CD8-positive, alpha-beta memory T cell (primary cell): Measurements from ENCODE around the gene DNAH6. TPM values are rescaled to one million over a fixed set of nuclear protein-coding genes. Genes with fewer than 3 reads are reported as not detected.
A peak's percentile ranks its signal among the peaks of the same experiment; 100 is the strongest.

Experiments used
- CTCF ChIA-PET: fragments of 350-600 bp; sonication (Branson Sonifier 250); formaldehyde crosslinking; loops from one replicate; lab custom pipeline; 2021; ENCODE audit warnings: antibody characterized with exemption; lab: Charles Lee
- POLR2A ChIA-PET: fragments of 350-600 bp; sonication (Branson Sonifier 250); formaldehyde crosslinking; loops from one replicate; lab custom pipeline; 2021; ENCODE audit warnings: antibody characterized with exemption; lab: Charles Lee
- DNase-seq, 5 donors: peaks; one replicate each; pipeline versions ENCODE4 v3.0.0 to v3.0.0-alpha.2; 2020 to 2022; ENCODE audit warnings: mixed read lengths in 1 of 5
- H3K27ac ChIP-seq: one replicate; pipeline ENCODE4 v1.7.0; 2013; ENCODE audit warnings: low read depth, mild to moderate bottlenecking, low read length, moderate library complexity
- H3K27me3 ChIP-seq: 2 replicates; pipeline ENCODE4 v1.7.0; 2013; ENCODE audit warnings: low read length, mild to moderate bottlenecking; ENCODE audit not compliant: insufficient read depth, poor library complexity, severe bottlenecking
- H3K36me3 ChIP-seq: 2 replicates; pipeline ENCODE4 v1.7.0; 2013; ENCODE audit warnings: mild to moderate bottlenecking, low read length, moderate library complexity; ENCODE audit not compliant: insufficient read depth
- H3K4me1 ChIP-seq: 2 replicates; pipeline ENCODE4 v1.7.0; 2013; ENCODE audit warnings: mild to moderate bottlenecking, low read length, moderate library complexity; ENCODE audit not compliant: insufficient read depth
- H3K4me3 ChIP-seq: 2 replicates; pipeline ENCODE4 v1.7.0; 2013; ENCODE audit warnings: mild to moderate bottlenecking, low read length
- H3K9me3 ChIP-seq: 2 replicates; pipeline ENCODE4 v1.7.0; 2013; ENCODE audit warnings: mild to moderate bottlenecking, low read length
- H3K27ac Mint-ChIP-seq, 8 donors: one replicate each; pipeline ENCODE4 v1.8.0; 2020 to 2021; ENCODE audit warnings: mixed read lengths in 8 of 8, mild to moderate bottlenecking in 6 of 8, inconsistent platforms in 3 of 8, moderate library complexity in 3 of 8
- H3K27me3 Mint-ChIP-seq, 2 donors: one replicate each; pipeline ENCODE4 v1.8.0; 2020 to 2021; ENCODE audit warnings: mixed read lengths in 2 of 2, mild to moderate bottlenecking in 1 of 2, moderate library complexity in 1 of 2
- H3K36me3 Mint-ChIP-seq, 3 donors: one replicate each; pipeline ENCODE4 v1.8.0; 2020 to 2021; ENCODE audit warnings: mixed read lengths in 3 of 3, inconsistent platforms in 1 of 3, mild to moderate bottlenecking in 1 of 3
- H3K4me1 Mint-ChIP-seq, 3 donors: one replicate each; pipeline ENCODE4 v1.8.0; 2020 to 2021; ENCODE audit warnings: mixed read lengths in 3 of 3, inconsistent platforms in 1 of 3, mild to moderate bottlenecking in 1 of 3
- H3K4me3 Mint-ChIP-seq, 7 donors: one replicate each; pipeline ENCODE4 v1.8.0; 2020 to 2021; ENCODE audit warnings: mixed read lengths in 7 of 7, mild to moderate bottlenecking in 6 of 7, moderate library complexity in 4 of 7, inconsistent platforms in 2 of 7
- H3K9me3 Mint-ChIP-seq, 5 donors: one replicate each; pipeline ENCODE4 v1.8.0; 2020 to 2022; ENCODE audit warnings: mixed read lengths in 5 of 5, mild to moderate bottlenecking in 3 of 5, moderate library complexity in 2 of 5, inconsistent platforms in 1 of 5
- polyA plus RNA-seq: library from polyadenylated mRNA; unstranded; fragments of 300-500 nt; fragmentation: Illumina TruSeq; gene quantifications from one replicate; pipeline ENCODE4 v1.2.3, GENCODE V29; 2021
- total RNA-seq, 2 experiments: library from RNA; stranded (reverse); gene quantifications; one replicate each; pipeline ENCODE4 v1.2.3, GENCODE V29; 2021

DNAH6 gene
- total and polyA plus RNA-seq, 3 experiments from 2014 or later: 0.24 to 0.51 (median 0.39) TPM

GRCh38 chr2:84779781-84780180, 263.5 kb downstream of the DNAH6 start:
- Histone ChIP-seq H3K27ac (no peak overlapping the region), H3K9me3 (peaks cover 5% of the 10 kb centered on the region), H3K4me1 (peaks cover 67% of the 10 kb centered on the region), H3K4me3 (no peak overlapping the region), H3K36me3 (no peaks in the 10 kb centered on the region), H3K27me3 (no peaks in the 10 kb centered on the region)
- H3K9me3 Mint-ChIP-seq: peaks cover 11 to 30% (median 21%) of the 10 kb centered on the region in 5 donors
- peak overlapping the region in 3 of 7 donors; percentile 39 to 43 (median 40) for H3K4me3 Mint-ChIP-seq
- no peak for DNase-seq
- peak overlapping the region in 7 of 8 donors; percentile 16 to 78 (median 72) for H3K27ac Mint-ChIP-seq
- ChIA-PET POLR2A (no interaction called here), CTCF (interaction anchor here (0.8 to 1.9 kb wide), 7 partner anchors 16 to 146 kb away, joined by 3 to 6 read pairs (median 3); partner anchors contain the start of gene TRABD2A)
- H3K36me3 Mint-ChIP-seq: peaks cover 2 to 55% (median 3%) of the 10 kb centered on the region in 3 donors
- H3K27me3 Mint-ChIP-seq: peaks cover 0 to 2% of the 10 kb centered on the region in 2 donors
- peaks cover 68 to 77% (median 76%) of the 10 kb centered on the region in 3 donors for H3K4me1 Mint-ChIP-seq

- H3K9me3 ChIP-seq: peaks cover 5% of the 10 kb centered on the region
- H3K4me3 Mint-ChIP-seq: peak overlapping the region; percentile 35 to 82 (median 74)
- DNase-seq: peak; percentile 16 to 79 (median 52)
- H3K4me1 ChIP-seq: peaks cover 70% of the 10 kb centered on the region
- H3K4me1 Mint-ChIP-seq: peaks cover 76 to 91% (median 87%) of the 10 kb centered on the region in 3 donors
- peaks cover 0 to 19% (median 5%) of the 10 kb centered on the region in 5 donors for H3K9me3 Mint-ChIP-seq
- no peaks in the 10 kb centered on the region for H3K36me3 ChIP-seq
- H3K27me3 Mint-ChIP-seq: peaks cover 0 to 2% of the 10 kb centered on the region in 2 donors
- no peaks in the 10 kb centered on the region for H3K27me3 ChIP-seq
- H3K4me3 ChIP-seq: peak overlapping the region; percentile 12
- ChIA-PET CTCF (interaction anchor here (0.9 to 3.8 kb wide), 3 partner anchors 41 to 144 kb away, joined by 3 to 20 read pairs (median 10); no protein-coding TSS in a partner anchor), POLR2A (interaction anchor here (1.1 to 1.6 kb wide), 2 partner anchors 59 to 64 kb away, joined by 3 read pairs; no protein-coding TSS in a partner anchor)
- peaks cover 0 to 44% (median 2%) of the 10 kb centered on the region in 3 donors for H3K36me3 Mint-ChIP-seq
- H3K27ac ChIP-seq: peak overlapping the region; percentile 48
- H3K27ac Mint-ChIP-seq: peak overlapping the region; percentile 82 to 98 (median 92)
Observed at GRCh38 chr2:84781942-84782716, 265.8 kb downstream of the DNAH6 start.

- Histone ChIP-seq H3K4me3 (peak overlapping the region; percentile 12), H3K9me3 (peaks cover 5% of the 10 kb centered on the region), H3K4me1 (peaks cover 70% of the 10 kb centered on the region), H3K27me3 (no peaks in the 10 kb centered on the region), H3K36me3 (no peaks in the 10 kb centered on the region), H3K27ac (peak overlapping the region; percentile 48)
- peak; percentile 12 to 80 (median 71) for DNase-seq
- peaks cover 0 to 2% of the 10 kb centered on the region in 2 donors for H3K27me3 Mint-ChIP-seq
- ChIA-PET POLR2A (interaction anchor here (0.6 to 1.6 kb wide), 4 partner anchors 42 to 99 kb away, joined by 3 to 8 read pairs (median 3); no protein-coding TSS in a partner anchor), CTCF (interaction anchor here (0.8 to 3.8 kb wide), 5 partner anchors 39 to 157 kb away, joined by 3 to 20 read pairs (median 3); no protein-coding TSS in a partner anchor)
- H3K27ac Mint-ChIP-seq: peak overlapping the region; percentile 82 to 98 (median 92)
- peaks cover 77 to 85% (median 80%) of the 10 kb centered on the region in 3 donors for H3K4me1 Mint-ChIP-seq
- peak overlapping the region; percentile 57 to 82 (median 74) for H3K4me3 Mint-ChIP-seq
- H3K9me3 Mint-ChIP-seq: peaks cover 0 to 19% (median 5%) of the 10 kb centered on the region in 5 donors
- peaks cover 0 to 43% (median 2%) of the 10 kb centered on the region in 3 donors for H3K36me3 Mint-ChIP-seq
Observed at GRCh38 chr2:84782717-84783442, 266.6 kb downstream of the DNAH6 start.

- Histone ChIP-seq H3K27me3 (no peaks in the 10 kb centered on the region), H3K36me3 (no peaks in the 10 kb centered on the region), H3K4me1 (peaks cover 40% of the 10 kb centered on the region), H3K4me3 (no peak overlapping the region), H3K9me3 (no peaks in the 10 kb centered on the region), H3K27ac (no peak overlapping the region)
- H3K27ac Mint-ChIP-seq: peak overlapping the region in 2 of 8 donors; percentile 20 to 54
- peaks cover 0 to 2% of the 10 kb centered on the region in 2 donors for H3K27me3 Mint-ChIP-seq
- CTCF ChIA-PET: interaction anchor here (1.0 kb wide), 1 partner anchor 140 kb away, joined by 3 read pairs; no protein-coding TSS in a partner anchor
- peak overlapping the region in 1 of 7 donors; percentile 44 for H3K4me3 Mint-ChIP-seq
- H3K9me3 Mint-ChIP-seq: peaks cover 0 to 5% (median 0%) of the 10 kb centered on the region in 5 donors
- no peak for DNase-seq
- H3K4me1 Mint-ChIP-seq: peaks cover 48 to 54% (median 49%) of the 10 kb centered on the region in 3 donors
- POLR2A ChIA-PET: no interaction called here
- H3K36me3 Mint-ChIP-seq: peaks cover 0 to 36% (median 2%) of the 10 kb centered on the region in 3 donors
Observed at GRCh38 chr2:84785950-84786349, 269.7 kb downstream of the DNAH6 start.

- no peak overlapping the region for H3K27ac Mint-ChIP-seq
- no peaks in the 10 kb centered on the region for H3K27me3 ChIP-seq
- no peak overlapping the region for H3K4me3 Mint-ChIP-seq
- CTCF ChIA-PET: interaction anchor here (1.0 kb wide), 1 partner anchor 139 kb away, joined by 3 read pairs; no protein-coding TSS in a partner anchor
- DNase-seq: no peak
- H3K36me3 Mint-ChIP-seq: peaks cover 0 to 36% (median 2%) of the 10 kb centered on the region in 3 donors
- no peaks in the 10 kb centered on the region for H3K36me3 ChIP-seq
- POLR2A ChIA-PET: no interaction called here
- H3K9me3 ChIP-seq: no peaks in the 10 kb centered on the region
- H3K4me1 ChIP-seq: peaks cover 33% of the 10 kb centered on the region
- no peak overlapping the region for H3K27ac ChIP-seq
- H3K4me3 ChIP-seq: no peak overlapping the region
- peaks cover 0 to 2% of the 10 kb centered on the region in 2 donors for H3K27me3 Mint-ChIP-seq
- H3K4me1 Mint-ChIP-seq: peaks cover 42 to 48% (median 42%) of the 10 kb centered on the region in 3 donors
- H3K9me3 Mint-ChIP-seq: peaks cover 0 to 2% (median 0%) of the 10 kb centered on the region in 5 donors
Observed at GRCh38 chr2:84786601-84787000, 270.3 kb downstream of the DNAH6 start.

- H3K9me3 ChIP-seq: no peaks in the 10 kb centered on the region
- no peak overlapping the region for H3K27ac ChIP-seq
- H3K36me3 ChIP-seq: no peaks in the 10 kb centered on the region
- ChIA-PET POLR2A (no interaction called here), CTCF (no interaction called here)
- no peaks in the 10 kb centered on the region for H3K27me3 ChIP-seq
- Mint-ChIP-seq H3K4me1 (peaks cover 28 to 33% (median 28%) of the 10 kb centered on the region in 3 donors), H3K27me3 (peaks cover 0 to 2% of the 10 kb centered on the region in 2 donors), H3K4me3 (no peak overlapping the region), H3K36me3 (peaks cover 0 to 44% (median 2%) of the 10 kb centered on the region in 3 donors), H3K27ac (no peak overlapping the region), H3K9me3 (peaks cover 0 to 2% (median 0%) of the 10 kb centered on the region in 5 donors)
- DNase-seq: no peak
- H3K4me1 ChIP-seq: peaks cover 20% of the 10 kb centered on the region
- H3K4me3 ChIP-seq: no peak overlapping the region
Observed at GRCh38 chr2:84788027-84788426, 271.7 kb downstream of the DNAH6 start.

GRCh38 chr2:84788498-84788897, 272.2 kb downstream of the DNAH6 start:
- Histone ChIP-seq H3K27ac (no peak overlapping the region), H3K27me3 (no peaks in the 10 kb centered on the region), H3K4me3 (no peak overlapping the region), H3K9me3 (no peaks in the 10 kb centered on the region), H3K36me3 (no peaks in the 10 kb centered on the region), H3K4me1 (peaks cover 16% of the 10 kb centered on the region)
- no peak overlapping the region for H3K27ac Mint-ChIP-seq
- peaks cover 0 to 1% of the 10 kb centered on the region in 2 donors for H3K27me3 Mint-ChIP-seq
- peaks cover 23 to 29% (median 24%) of the 10 kb centered on the region in 3 donors for H3K4me1 Mint-ChIP-seq
- peaks cover 0 to 2% (median 0%) of the 10 kb centered on the region in 5 donors for H3K9me3 Mint-ChIP-seq
- ChIA-PET CTCF (no interaction called here), POLR2A (no interaction called here)
- peaks cover 0 to 43% (median 2%) of the 10 kb centered on the region in 3 donors for H3K36me3 Mint-ChIP-seq
- DNase-seq: no peak
- no peak overlapping the region for H3K4me3 Mint-ChIP-seq
